Hematopoietic multipotent progenitor cell treated with erythropoietin and hydrocortisone succinate and interleukin-3 and kit ligand, for 4 days (in vitro differentiated cells): ENCODE measurements around the gene FLG.
"Not testable (repeated sequence)": the region's sequence is repeated elsewhere in the genome, so short reads cannot be mapped to it uniquely, and the experiment has no call there.

Experiments used
- DNase-seq: peaks from one replicate; pipeline ENCODE4 v3.0.0-alpha.2; 2015

The FLG gene

GRCh38 chr1:152325111-152325510 lies at the start of gene FLG:
FLG (minus strand) TSS chr1:152325239; CDS start chr1:152315456, 9,783 bp downstream.
- DNase-seq, result no peak

GRCh38 chr1:152374451-152374850 lies 49.4 kb upstream of the FLG start:
- no peak for DNase-seq

- DNase-seq, result no peak
Observed at GRCh38 chr1:152372672-152373071, 47.6 kb upstream of the FLG start.

DNA sequence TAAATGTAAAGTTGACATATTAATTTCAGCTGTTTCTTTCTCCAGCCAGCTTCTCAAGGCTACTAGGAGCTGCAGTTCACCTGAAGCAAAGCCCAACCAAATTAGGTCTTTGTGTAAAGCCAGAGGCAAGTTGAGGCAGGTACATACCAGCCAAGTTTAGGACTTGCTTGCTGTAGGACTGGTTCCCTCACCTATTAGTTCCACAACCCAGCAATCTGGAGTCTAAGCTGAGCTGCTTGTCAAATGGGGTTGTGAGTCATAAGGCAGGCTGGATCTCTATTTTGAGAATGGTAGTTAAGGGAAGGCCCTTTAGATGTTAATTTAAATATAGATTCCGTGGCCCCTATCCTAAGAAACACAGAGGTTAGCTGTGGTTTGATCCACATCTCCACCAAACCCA lies 42.4 kb upstream of the FLG start:
- DNase-seq, result no peak

DNA sequence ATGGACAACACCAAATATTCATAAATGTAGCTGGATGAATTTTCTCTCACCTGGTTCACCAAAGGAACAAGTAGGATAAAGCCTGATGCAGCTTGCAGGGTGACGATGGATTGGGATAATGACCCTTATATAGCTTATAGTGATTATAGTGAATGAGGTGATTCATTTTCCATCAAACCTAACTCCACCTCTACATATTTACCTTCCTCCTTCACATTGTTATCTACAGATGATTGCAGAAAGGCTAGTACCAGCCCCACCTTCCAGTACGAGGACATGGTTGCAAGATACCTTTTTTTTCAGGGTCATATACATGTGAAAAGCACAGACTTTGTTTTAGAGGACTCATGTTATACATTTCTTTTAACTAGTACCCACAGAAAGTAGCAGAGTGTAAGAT lies 34.9 kb upstream of the FLG start, which contains the start of gene FLG2:
FLG2 (minus strand) TSS at position 101 of the 400 bp plus-strand sequence. CDS start 1,122 bp downstream, outside the sequence.
- no peak for DNase-seq

- no peak for DNase-seq
Observed at GRCh38 chr1:152356736-152357135, 31.7 kb upstream of the FLG start.

DNA sequence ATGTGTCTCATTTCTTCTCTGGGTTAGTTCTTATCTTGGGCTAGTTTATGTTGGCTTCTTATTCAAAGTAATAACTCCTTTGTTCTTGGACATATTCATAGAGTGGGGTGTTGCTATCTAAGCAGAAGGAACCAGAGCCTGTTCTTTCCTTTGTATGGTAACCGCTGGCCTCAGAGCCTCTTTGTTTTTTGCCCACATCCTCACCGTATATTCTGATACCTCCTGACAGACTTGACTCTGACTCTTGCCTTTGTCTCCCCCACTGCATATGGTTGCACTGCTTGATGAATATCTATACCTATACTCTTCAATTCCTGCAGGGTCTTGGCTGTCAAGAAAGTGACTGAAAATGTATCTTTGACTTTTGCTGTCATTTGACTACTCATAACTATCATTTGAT lies 24.6 kb upstream of the FLG start:
- no peak for DNase-seq

GRCh38 chr1:152348447-152348846 lies 23.4 kb upstream of the FLG start:
- peak; percentile 40 for DNase-seq

- peak; percentile 80 for DNase-seq
Observed at GRCh38 chr1:152347116-152347728, 22.2 kb upstream of the FLG start.

DNA sequence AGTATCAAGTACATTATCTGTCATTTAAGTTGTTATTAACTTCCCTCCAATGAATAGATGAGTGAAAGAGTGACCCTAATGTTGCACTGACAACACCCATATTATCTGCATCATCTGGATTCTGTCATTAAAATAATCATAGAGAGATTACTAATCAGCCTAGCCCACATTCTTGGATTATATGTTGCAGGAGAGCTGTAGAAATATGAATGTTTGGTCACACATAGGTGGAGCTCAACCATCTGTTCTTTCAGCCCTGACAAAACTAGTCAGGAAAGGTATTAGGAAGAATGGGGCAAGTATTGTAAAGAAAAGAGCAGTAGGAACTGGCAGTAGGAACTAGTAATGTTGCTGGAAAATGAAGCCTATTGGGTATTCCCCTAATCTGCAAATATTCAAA lies 19.4 kb upstream of the FLG start:
- DNase-seq, result no peak

GRCh38 chr1:152343006-152343405 lies 18.0 kb upstream of the FLG start:
- no peak for DNase-seq

DNA sequence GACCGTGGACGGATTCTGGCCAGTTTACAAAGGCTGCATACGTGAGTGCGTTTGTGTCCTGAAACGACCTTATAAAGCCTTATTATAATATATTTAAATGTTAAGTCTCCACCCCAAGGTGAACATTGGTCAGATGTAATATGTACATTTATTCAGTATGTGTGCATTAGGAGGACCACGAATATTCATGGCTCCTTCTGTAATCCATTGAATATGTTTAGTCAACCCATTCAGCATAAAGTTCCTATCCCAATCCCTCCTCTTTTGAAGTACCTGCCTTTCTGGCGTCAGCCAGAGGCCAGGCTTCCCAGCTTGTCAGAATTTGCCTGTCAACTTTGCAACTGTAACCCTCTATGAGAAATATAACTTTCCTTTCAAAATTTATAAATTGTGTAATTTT lies 10.4 kb upstream of the FLG start:
- no peak for DNase-seq

GRCh38 chr1:152328801-152329391 lies 3.9 kb upstream of the FLG start:
- DNase-seq, result peak; percentile 2

DNA sequence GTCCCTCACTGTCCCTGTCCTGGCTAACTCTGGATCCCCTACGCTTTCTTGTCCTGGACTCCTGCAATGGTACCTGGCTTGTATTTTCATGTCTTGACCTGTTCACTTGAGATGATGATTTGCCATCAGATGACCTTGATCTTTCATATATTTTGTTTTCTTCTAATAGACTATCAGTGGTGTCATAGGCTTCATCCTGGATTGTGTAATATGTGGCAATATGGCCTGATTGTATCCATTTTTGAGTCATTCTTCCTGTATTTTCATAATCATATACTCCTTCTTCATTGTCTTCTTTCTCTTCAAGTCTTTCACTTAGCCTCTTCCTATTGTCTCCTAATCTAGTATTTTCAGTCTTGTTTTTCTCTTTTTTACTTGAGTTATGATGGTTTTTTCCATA lies 11.1 kb downstream of the FLG start:
- DNase-seq, result peak; percentile 1

DNA sequence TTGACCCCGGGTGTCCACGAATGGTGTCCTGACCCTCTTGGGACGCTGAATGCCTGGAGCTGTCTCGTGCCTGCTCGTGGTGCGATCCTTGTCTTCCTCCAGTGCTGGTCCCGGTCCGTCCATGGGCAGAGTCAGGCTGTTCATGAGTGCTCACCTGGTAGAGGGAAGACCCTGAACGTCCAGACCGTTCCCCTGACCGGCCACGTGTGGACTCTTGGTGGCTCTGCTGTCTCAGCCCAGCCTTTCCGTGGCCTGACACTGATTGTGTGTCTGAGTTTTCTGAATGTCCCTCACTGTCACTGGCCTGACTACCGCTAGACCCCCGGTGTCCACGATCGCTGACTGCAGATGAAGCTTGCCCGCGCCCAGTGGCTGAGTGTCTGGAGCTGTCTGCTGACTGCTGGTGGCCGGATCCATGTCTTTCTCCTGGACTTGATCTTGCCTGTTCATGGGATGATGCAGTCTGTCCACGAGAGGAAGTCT lies 11.7 kb downstream of the FLG start:
- no peak for DNase-seq

DNA sequence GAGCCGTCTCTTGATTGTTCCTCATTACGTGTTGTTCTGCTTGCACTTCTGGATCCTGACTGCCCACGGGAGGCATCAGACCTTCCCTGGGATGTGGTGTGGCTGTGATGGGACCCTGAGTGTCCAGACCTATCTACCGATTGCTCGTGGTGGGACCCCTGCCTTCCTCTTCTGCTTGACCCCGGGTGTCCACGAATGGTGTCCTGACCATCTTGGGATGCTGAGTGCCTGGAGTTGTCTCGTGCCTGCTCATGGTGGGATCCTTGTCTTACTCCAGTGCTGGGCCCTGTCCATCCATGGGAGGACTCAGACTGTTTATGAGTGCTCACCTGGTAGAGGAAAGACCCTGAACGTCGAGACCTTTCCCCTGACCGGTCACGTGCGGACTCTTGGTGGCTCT lies 12.9 kb downstream of the FLG start:
- not testable (repeated sequence) for DNase-seq

DNA sequence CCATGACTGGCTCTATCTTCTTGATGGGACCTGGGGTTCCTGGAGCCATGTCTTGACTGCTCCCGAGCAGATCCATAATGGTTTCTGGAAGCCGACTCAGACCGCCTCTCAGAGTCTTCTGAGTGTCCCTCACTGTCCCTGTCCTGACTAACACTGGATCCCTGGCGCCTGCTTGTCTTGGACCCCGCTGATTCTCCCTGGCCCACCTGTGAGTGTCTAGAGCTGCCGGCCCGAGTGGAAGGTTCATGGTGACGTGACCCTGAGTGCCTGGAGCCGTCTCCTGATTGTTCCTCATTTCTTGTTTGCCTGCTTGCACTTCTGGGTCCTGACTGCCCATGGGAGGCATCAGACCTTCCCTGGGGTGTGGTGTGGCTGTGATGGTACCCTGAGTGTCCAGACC lies 15.1 kb downstream of the FLG start:
- DNase-seq, result no peak

- DNase-seq, result not testable (repeated sequence)
Observed at GRCh38 chr1:152309320-152309901, 15.6 kb downstream of the FLG start.

- not testable (repeated sequence) for DNase-seq
Observed at GRCh38 chr1:152308758-152309157, 16.3 kb downstream of the FLG start.

DNA sequence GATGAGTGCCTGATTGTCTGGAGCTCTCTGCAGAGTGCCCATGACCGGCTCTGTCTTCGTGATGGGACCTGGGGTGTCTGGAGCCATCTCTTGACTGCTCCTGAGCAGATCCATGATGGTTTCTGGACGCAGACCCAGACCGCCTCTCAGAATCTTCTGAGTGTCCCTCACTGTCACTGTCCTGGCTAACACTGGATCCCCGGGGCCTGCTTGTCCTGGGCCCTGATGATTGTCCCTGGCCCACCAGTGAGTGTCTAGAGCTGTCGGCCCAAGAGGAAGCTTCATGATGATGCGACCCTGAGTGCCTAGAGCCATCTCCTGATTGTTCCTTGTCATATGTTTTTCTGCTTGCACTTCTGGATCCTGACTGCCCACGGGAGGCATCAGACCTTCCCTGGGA lies 17.1 kb downstream of the FLG start:
- DNase-seq, result not testable (repeated sequence)

GRCh38 chr1:152306123-152306522 lies 18.9 kb downstream of the FLG start:
- not testable (repeated sequence) for DNase-seq

DNA sequence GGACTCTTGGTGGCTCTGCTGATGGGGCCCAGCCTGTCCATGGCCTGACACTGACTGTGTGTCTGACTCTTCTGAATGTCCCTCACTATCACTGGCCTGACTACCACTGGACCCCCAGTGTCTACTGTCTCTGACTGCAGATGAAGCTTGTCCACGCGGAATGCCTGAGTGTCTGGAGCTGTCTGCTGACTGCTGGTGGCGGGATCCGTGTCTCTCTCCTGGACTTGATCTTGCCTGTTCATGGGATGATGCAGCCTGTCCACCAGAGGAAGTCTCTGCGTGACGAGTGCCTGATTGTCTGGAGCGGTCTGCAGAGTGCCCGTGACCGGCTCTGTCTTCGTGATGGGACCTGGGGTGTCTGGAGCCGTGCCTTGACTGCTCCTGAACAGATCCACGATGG lies 20.3 kb downstream of the FLG start:
- not testable (repeated sequence) for DNase-seq

DNA sequence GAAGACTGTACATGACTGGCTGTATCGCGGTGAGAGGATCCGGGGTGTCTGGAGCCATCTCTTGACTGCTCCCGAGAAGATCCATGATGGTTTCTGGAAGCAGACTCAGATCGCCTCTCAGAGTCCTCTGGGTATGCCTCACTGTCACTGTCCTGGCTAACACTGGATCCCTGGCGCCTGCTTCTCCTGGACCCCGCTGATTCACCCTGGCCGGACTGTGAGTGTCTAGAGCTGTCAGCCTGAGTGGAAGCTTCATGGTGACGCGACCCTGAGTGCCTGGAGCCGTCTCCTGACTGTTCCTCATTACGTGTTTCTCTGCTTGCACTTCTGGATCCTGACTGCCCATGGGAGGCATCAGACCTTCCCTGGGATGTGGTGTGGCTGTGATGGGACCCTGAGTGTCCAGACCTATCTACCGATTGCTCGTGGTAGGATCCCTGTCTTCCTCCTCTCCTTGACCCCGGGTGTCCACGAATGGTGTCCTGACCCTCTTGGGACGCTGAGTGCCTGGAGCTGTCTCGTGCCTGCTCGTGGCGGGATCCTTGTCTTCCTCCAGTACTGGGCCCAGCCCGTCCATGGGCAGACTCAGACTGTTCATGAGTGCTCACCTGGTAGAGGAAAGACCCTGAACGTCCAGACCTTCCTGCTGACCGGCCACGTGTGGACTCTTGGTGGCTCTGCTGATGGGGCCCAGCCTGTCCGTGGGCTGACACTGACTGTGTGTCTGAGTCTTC lies 21.7 kb downstream of the FLG start:
- DNase-seq, result not testable (repeated sequence)

- DNase-seq, result not testable (repeated sequence)
Observed at GRCh38 chr1:152256394-152256793, 68.6 kb downstream of the FLG start.
